Vagina (tissue), 2 donors: ENCODE results near the gene TEC. TPM values are rescaled to one million over a fixed set of nuclear protein-coding genes. Genes with fewer than 3 reads are reported as not detected.

Source experiments
- DNase-seq, 2 donors: peaks; one replicate each; pipeline ENCODE4 v3.0.0-alpha.2; 2017; ENCODE audit errors: extremely low spot score in 2 of 2
- H3K27ac ChIP-seq: fragments of 200-600 bp; sonication (generic); one replicate; pipeline ENCODE4 v1.5.1; 2019
- H3K27me3 ChIP-seq: fragments of 200-600 bp; sonication (generic); one replicate; pipeline ENCODE4 v1.5.1; 2019
- H3K36me3 ChIP-seq, 2 donors: fragments of 200-600 bp; sonication (generic); one replicate each; pipeline ENCODE4 v1.5.1; 2017 to 2019
- H3K4me1 ChIP-seq: fragments of 200-600 bp; sonication (generic); one replicate; pipeline ENCODE4 v1.5.1; 2019
- H3K4me3 ChIP-seq, 2 donors: fragments of 200-600 bp; sonication (generic); 1 replicate in 1 of 2; 2 replicates in 1 of 2; pipeline ENCODE4 v1.5.1; 2016 to 2019
- H3K9me3 ChIP-seq: fragments of 200-600 bp; sonication (generic); one replicate; pipeline ENCODE4 v1.5.1; 2019
- CTCF ChIP-seq, 3 experiments: fragments of 450-650 bp in 2 of 3; fragments of 200-600 bp in 1 of 3; sonication (generic) in 1 of 3; IDR thresholded peaks; one replicate each; pipeline ENCODE4 v1.5.1; 2017 to 2019; ENCODE audit warnings: antibody characterized with exemption in 3 of 3, mild to moderate bottlenecking in 2 of 3, moderate library complexity in 2 of 3
- POLR2A ChIP-seq, 2 donors: fragments of 450-650 bp; IDR thresholded peaks; one replicate each; pipeline ENCODE4 v1.6.1; 2017; ENCODE audit warnings: antibody characterized with exemption in 2 of 2, mild to moderate bottlenecking in 2 of 2, moderate library complexity in 2 of 2
- POLR2AphosphoS5 ChIP-seq, 2 donors: sonication (generic); formaldehyde crosslinking; IDR thresholded peaks; one replicate each; pipeline ENCODE4 v1.9.0; 2017; ENCODE audit warnings: antibody characterized with exemption in 2 of 2, mild to moderate bottlenecking in 2 of 2, low read depth in 1 of 2; ENCODE audit not compliant: insufficient read depth in 1 of 2
- intact Hi-C: fragments of 100-400 bp; cut with DNase I; formaldehyde crosslinking; loops from one replicate; pipeline ENCODE4 v1.15.1; 2023
- total RNA-seq: library from RNA; depleted of rRNA; stranded (reverse); fragments of >200 nt; gene quantifications from one replicate; pipeline ENCODE4 v1.2.3, GENCODE V29; 2016

Gene TEC
- total RNA-seq, 1 donor from 2014 or later: 9.3 TPM

- intact Hi-C loops: no loop called here
- no peak for DNase-seq
- Histone ChIP-seq H3K27me3 (no peaks in the 10 kb centered on the region), H3K4me3 (no peak overlapping the region), H3K4me1 (no peaks in the 10 kb centered on the region), H3K36me3 (no peaks in the 10 kb centered on the region), H3K9me3 (no peaks in the 10 kb centered on the region), H3K27ac (no peak overlapping the region)
- no peak for TF ChIP-seq CTCF (IDR thresholded peaks at IDR 0.05)
- TF ChIP-seq POLR2AphosphoS5 (IDR thresholded peaks at IDR 0.05; ENCODE audit: insufficient read depth in 1 of 2, low read depth in 1 of 2): no peak
- no peak for TF ChIP-seq POLR2A (IDR thresholded peaks at IDR 0.05)
These were observed 26.2 kb downstream of the TEC start for GRCh38 chr4:48243429-48243828.

- no peak for DNase-seq
- Histone ChIP-seq H3K27ac (no peak overlapping the region), H3K9me3 (no peaks in the 10 kb centered on the region), H3K36me3 (no peaks in the 10 kb centered on the region), H3K4me3 (no peak overlapping the region), H3K4me1 (no peaks in the 10 kb centered on the region), H3K27me3 (no peaks in the 10 kb centered on the region)
- intact Hi-C loops: no loop called here
- TF ChIP-seq POLR2A (IDR thresholded peaks at IDR 0.05): no peak
- TF ChIP-seq POLR2AphosphoS5 (IDR thresholded peaks at IDR 0.05; ENCODE audit: insufficient read depth in 1 of 2, low read depth in 1 of 2): no peak
These were observed 27.0 kb downstream of the TEC start for GRCh38 chr4:48242511-48243195.

- no peak overlapping the region for H3K27ac ChIP-seq
- TF ChIP-seq POLR2AphosphoS5 (IDR thresholded peaks at IDR 0.05; ENCODE audit: insufficient read depth in 1 of 2, low read depth in 1 of 2): no peak
- no peak for TF ChIP-seq POLR2A (IDR thresholded peaks at IDR 0.05)
- no peak for TF ChIP-seq CTCF (IDR thresholded peaks at IDR 0.05)
- H3K9me3 ChIP-seq: no peaks in the 10 kb centered on the region
- no peaks in the 10 kb centered on the region for H3K36me3 ChIP-seq
- H3K4me3 ChIP-seq: no peak overlapping the region
- intact Hi-C loops: no loop called here
- no peaks in the 10 kb centered on the region for H3K27me3 ChIP-seq
- H3K4me1 ChIP-seq: no peaks in the 10 kb centered on the region
- no peak for DNase-seq
These were observed 27.9 kb downstream of the TEC start for GRCh38 chr4:48241731-48242130.

- H3K36me3 ChIP-seq: no peaks in the 10 kb centered on the region
- TF ChIP-seq POLR2AphosphoS5 (IDR thresholded peaks at IDR 0.05; ENCODE audit: insufficient read depth in 1 of 2, low read depth in 1 of 2) (peak in 1 of 2 donors; percentile 87), POLR2A (IDR thresholded peaks at IDR 0.05) (no peak), CTCF (IDR thresholded peaks at IDR 0.05) (no peak)
These were observed 31.5 kb downstream of the TEC start for GRCh38 chr4:48237996-48238645.

GRCh38 chr4:48235050-48235449 is 34.6 kb downstream of the TEC start:
- H3K36me3 ChIP-seq: no peaks in the 10 kb centered on the region
- no peaks in the 10 kb centered on the region for H3K4me1 ChIP-seq
- no peak for DNase-seq
- intact Hi-C loops: no loop called here
- H3K9me3 ChIP-seq: no peaks in the 10 kb centered on the region
- H3K4me3 ChIP-seq: no peak overlapping the region
- no peak for TF ChIP-seq POLR2A (IDR thresholded peaks at IDR 0.05)
- no peak for TF ChIP-seq CTCF (IDR thresholded peaks at IDR 0.05)
- no peak for TF ChIP-seq POLR2AphosphoS5 (IDR thresholded peaks at IDR 0.05; ENCODE audit: insufficient read depth in 1 of 2, low read depth in 1 of 2)
- no peak overlapping the region for H3K27ac ChIP-seq
- H3K27me3 ChIP-seq: no peaks in the 10 kb centered on the region

More at GRCh38 chr4:48237996-48238645, 31.5 kb downstream of the TEC start:
- Histone ChIP-seq H3K4me1 (no peaks in the 10 kb centered on the region), H3K9me3 (no peaks in the 10 kb centered on the region), H3K27ac (no peak overlapping the region), H3K4me3 (no peak overlapping the region), H3K27me3 (no peaks in the 10 kb centered on the region)
- DNase-seq: no peak
- intact Hi-C loops: no loop called here
